GM10266 (cell line): Measurements from ENCODE around the gene CAMKK2.

ENCODE experiments used
- DNase-seq: peaks from one replicate; pipeline ENCODE4 v3.0.0; 2012; ENCODE audit errors: extremely low spot score
- TF ChIP-seq, protein P1 (sequence below): IDR thresholded peaks from 2 replicates; pipeline ENCODE4 v1.5.1; 2012; ENCODE audit warnings: mild to moderate bottlenecking, low read depth; ENCODE audit not compliant: control insufficient read depth, insufficient read depth; ENCODE audit errors: missing control alignments

Gene CAMKK2

DNA sequence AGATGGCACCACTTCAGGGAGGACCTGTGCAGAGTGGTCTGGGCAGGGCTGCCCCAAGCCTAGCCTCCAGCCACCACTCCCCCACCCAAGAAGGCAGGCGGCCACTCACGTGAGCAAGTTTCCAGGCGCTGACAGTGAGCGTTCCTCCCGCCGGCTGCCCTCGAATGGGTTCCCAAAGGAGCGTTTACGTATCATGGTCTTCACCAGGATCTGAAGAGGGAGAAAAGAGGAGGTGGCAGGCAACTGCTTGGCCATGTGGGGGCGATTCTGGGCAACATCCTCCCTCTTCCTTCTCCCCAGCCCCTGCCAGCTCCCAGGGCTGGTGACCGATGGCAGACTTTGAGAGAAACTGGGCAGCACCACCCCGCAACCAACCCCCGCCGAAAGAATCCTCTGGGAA is 51.5 kb downstream of the CAMKK2 start:
- DNase-seq: no peak
- TF ChIP-seq, protein P1, sequence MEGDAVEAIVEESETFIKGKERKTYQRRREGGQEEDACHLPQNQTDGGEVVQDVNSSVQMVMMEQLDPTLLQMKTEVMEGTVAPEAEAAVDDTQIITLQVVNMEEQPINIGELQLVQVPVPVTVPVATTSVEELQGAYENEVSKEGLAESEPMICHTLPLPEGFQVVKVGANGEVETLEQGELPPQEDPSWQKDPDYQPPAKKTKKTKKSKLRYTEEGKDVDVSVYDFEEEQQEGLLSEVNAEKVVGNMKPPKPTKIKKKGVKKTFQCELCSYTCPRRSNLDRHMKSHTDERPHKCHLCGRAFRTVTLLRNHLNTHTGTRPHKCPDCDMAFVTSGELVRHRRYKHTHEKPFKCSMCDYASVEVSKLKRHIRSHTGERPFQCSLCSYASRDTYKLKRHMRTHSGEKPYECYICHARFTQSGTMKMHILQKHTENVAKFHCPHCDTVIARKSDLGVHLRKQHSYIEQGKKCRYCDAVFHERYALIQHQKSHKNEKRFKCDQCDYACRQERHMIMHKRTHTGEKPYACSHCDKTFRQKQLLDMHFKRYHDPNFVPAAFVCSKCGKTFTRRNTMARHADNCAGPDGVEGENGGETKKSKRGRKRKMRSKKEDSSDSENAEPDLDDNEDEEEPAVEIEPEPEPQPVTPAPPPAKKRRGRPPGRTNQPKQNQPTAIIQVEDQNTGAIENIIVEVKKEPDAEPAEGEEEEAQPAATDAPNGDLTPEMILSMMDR: no peak

- DNase-seq: no peak
- TF ChIP-seq, protein P1: no peak
Measured at GRCh38 chr12:121241156-121241970, 55.1 kb downstream of the CAMKK2 start.

- TF ChIP-seq, protein P1: no peak
- DNase-seq: peak; percentile 55
Measured at GRCh38 chr12:121240484-121241101, 55.9 kb downstream of the CAMKK2 start.

- TF ChIP-seq, protein P1: no peak
Measured at GRCh38 chr12:121240062-121240420, 56.5 kb downstream of the CAMKK2 start.

DNA sequence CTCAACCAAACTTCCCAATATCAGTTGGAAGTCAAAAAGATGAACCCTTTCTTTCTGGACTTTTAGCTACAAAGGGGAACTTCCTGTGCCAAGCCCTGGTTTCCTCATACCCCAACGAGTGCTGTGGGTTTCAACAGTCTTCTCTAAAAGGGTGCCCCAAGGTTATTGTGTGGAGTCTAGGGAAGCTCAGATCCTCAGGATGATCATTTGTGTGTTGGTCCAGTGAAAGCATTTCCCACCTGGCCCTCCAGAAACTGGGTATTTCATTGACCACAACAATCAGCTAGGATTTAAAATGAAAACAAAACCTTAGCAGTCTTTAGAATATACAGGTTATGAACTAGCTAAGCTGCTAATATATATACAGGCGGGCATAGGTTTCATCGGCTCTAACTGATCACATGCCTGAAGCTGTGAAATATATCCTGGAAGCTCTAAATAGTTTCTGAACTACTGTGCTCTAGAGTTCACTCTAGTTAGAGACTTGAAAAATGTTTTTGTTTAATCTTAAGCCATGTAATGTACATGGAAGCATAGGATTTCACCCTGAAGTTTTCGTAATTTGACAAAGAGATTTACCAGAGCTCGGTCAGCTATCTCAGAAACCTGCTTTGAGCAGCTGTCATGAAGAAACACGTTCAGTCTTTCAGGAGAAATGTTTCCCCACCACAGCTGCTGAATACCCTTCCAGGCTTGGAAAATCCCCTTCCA is 57.0 kb downstream of the CAMKK2 start:
- TF ChIP-seq, protein P1: no peak
- DNase-seq: no peak

More at GRCh38 chr12:121240062-121240420, 56.5 kb downstream of the CAMKK2 start:
- no peak for DNase-seq

DNA sequence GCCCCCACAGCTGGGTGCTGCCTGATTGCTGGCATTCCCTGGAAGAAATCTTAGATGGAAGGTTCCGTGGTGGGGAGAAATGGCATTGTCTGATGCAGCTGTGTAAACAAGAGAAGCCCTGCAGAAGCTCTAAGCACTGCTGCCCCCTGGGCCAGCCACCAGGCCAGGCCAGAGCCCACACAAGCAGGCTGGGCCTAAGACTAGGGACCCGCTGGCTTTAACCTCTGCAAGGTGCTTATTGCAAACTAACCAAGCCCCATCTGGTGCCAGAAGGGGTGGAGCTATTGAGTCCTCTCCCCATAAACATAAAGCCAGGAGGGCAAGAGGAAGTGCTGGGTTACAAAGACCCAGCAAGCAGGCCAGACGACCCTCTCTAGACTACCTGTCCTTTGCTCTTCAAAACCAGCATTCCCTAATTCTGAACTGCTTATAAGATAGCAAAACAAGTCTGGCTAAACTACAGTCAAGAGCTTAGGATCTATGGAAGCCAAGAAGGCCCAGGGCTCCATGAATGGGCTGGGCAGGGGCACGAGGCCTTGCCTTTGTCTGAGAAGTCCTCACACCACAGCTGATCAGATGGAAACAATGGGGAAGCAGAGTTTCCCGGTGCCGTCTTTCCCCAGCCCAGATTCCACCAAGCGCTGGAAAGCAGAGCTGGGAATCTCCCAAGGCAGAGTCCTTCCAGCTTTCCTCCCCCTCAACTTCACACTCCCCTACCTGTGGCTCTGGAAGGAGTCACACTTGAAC is 57.7 kb downstream of the CAMKK2 start:
- TF ChIP-seq, protein P1: no peak
- DNase-seq: no peak
